Stomach smooth muscle (tissue), 2 donors: ENCODE data around the gene CHD8.
"Not testable (repeated sequence)": the region's sequence is repeated elsewhere in the genome, so short reads cannot be mapped to it uniquely, and the experiment has no call there.

ENCODE experiments used
- H3K27ac ChIP-seq: one replicate; pipeline ENCODE4 v1.7.0; 2013; ENCODE audit warnings: mild to moderate bottlenecking, low read length, inconsistent platforms
- H3K27me3 ChIP-seq, 2 donors: one replicate each; pipeline ENCODE4 v1.7.0; 2013; ENCODE audit warnings: low read length in 2 of 2; ENCODE audit not compliant: insufficient read depth in 2 of 2, control insufficient read depth in 1 of 2
- H3K36me3 ChIP-seq, 2 donors: one replicate each; pipeline ENCODE4 v1.7.0; 2013; ENCODE audit warnings: low read length in 2 of 2; ENCODE audit not compliant: control insufficient read depth in 2 of 2, insufficient read depth in 2 of 2
- H3K4me1 ChIP-seq: one replicate; pipeline ENCODE4 v1.7.0; 2013; ENCODE audit warnings: low read length; ENCODE audit not compliant: control insufficient read depth, insufficient read depth
- H3K4me3 ChIP-seq, 2 donors: one replicate each; pipeline ENCODE4 v1.7.0; 2013; ENCODE audit warnings: low read length in 2 of 2
- H3K9ac ChIP-seq, 2 donors: one replicate each; pipeline ENCODE4 v1.7.0; 2013; ENCODE audit warnings: low read length in 2 of 2, mild to moderate bottlenecking in 1 of 2
- H3K9me3 ChIP-seq, 2 donors: one replicate each; pipeline ENCODE4 v1.7.0; 2013; ENCODE audit warnings: low read length in 2 of 2; ENCODE audit not compliant: control insufficient read depth in 2 of 2
- donor health status: healthy.
- donor health status: Pancreatic carcinoma.

CHD8 gene

GRCh38 chr14:21476523-21476924 is 20.6 kb upstream of the CHD8 start:
- H3K9ac ChIP-seq = peak overlapping the region; percentile 82 to 99
- no peaks in the 10 kb centered on the region for H3K27me3 ChIP-seq
- H3K9me3 ChIP-seq = no peaks in the 10 kb centered on the region
- peak overlapping the region; percentile 90 for H3K27ac ChIP-seq
- H3K36me3 ChIP-seq = peaks cover 5 to 8% of the 10 kb centered on the region in 2 donors
- H3K4me1 ChIP-seq = peaks cover 6% of the 10 kb centered on the region
- peak overlapping the region; percentile 87 to 96 for H3K4me3 ChIP-seq

GRCh38 chr14:21475767-21476522 is 20.0 kb upstream of the CHD8 start:
- Histone ChIP-seq H3K4me1 (peaks cover 6% of the 10 kb centered on the region), H3K27ac (peak overlapping the region; percentile 90), H3K36me3 (peaks cover 2 to 8% of the 10 kb centered on the region in 2 donors), H3K27me3 (no peaks in the 10 kb centered on the region), H3K9me3 (no peaks in the 10 kb centered on the region), H3K9ac (peak overlapping the region; percentile 82 to 99), H3K4me3 (peak overlapping the region; percentile 87 to 96)

GRCh38 chr14:21467616-21468015 is 11.7 kb upstream of the CHD8 start:
- Histone ChIP-seq H3K4me3 (no peak overlapping the region), H3K27ac (no peak overlapping the region), H3K4me1 (no peaks in the 10 kb centered on the region), H3K36me3 (peaks cover 18 to 20% of the 10 kb centered on the region in 2 donors), H3K27me3 (no peaks in the 10 kb centered on the region), H3K9me3 (no peaks in the 10 kb centered on the region), H3K9ac (no peak overlapping the region)

GRCh38 chr14:21455592-21455911 is 371 bp downstream of the CHD8 start:
- Histone ChIP-seq H3K27ac (peak overlapping the region; percentile 97), H3K27me3 (no peaks in the 10 kb centered on the region), H3K9me3 (no peaks in the 10 kb centered on the region), H3K4me3 (peak overlapping the region; percentile 96 to 97), H3K36me3 (peaks cover 0 to 5% of the 10 kb centered on the region in 2 donors), H3K4me1 (peaks cover 6% of the 10 kb centered on the region), H3K9ac (peak overlapping the region; percentile 90 to 98)

- Histone ChIP-seq H3K27ac (peak overlapping the region; percentile 97), H3K9me3 (no peaks in the 10 kb centered on the region), H3K4me3 (peak overlapping the region; percentile 96 to 97), H3K27me3 (no peaks in the 10 kb centered on the region), H3K4me1 (peaks cover 6% of the 10 kb centered on the region), H3K36me3 (peaks cover 0 to 4% of the 10 kb centered on the region in 2 donors), H3K9ac (peak overlapping the region; percentile 90 to 98)
Observed at GRCh38 chr14:21454843-21455544, 929 bp downstream of the CHD8 start.

GRCh38 chr14:21449899-21450216 is 6.1 kb downstream of the CHD8 start:
- no peaks in the 10 kb centered on the region for H3K9me3 ChIP-seq
- no peak overlapping the region for H3K9ac ChIP-seq
- H3K27me3 ChIP-seq = no peaks in the 10 kb centered on the region
- H3K4me1 ChIP-seq = peaks cover under 1% of the 10 kb centered on the region
- H3K27ac ChIP-seq = no peak overlapping the region
- no peak overlapping the region for H3K4me3 ChIP-seq
- no peaks in the 10 kb centered on the region for H3K36me3 ChIP-seq

- not testable (repeated sequence) for H3K36me3 ChIP-seq, H3K27me3 ChIP-seq, H3K4me1 ChIP-seq, H3K4me3 ChIP-seq, H3K9ac ChIP-seq, H3K9me3 ChIP-seq, H3K27ac ChIP-seq
Observed at GRCh38 chr14:21442657-21443056, 13.3 kb downstream of the CHD8 start.

- no peak overlapping the region for H3K9ac ChIP-seq
- H3K4me1 ChIP-seq = peaks cover 7% of the 10 kb centered on the region
- no peaks in the 10 kb centered on the region for H3K9me3 ChIP-seq
- no peaks in the 10 kb centered on the region for H3K36me3 ChIP-seq
- no peak overlapping the region for H3K4me3 ChIP-seq
- H3K27me3 ChIP-seq = no peaks in the 10 kb centered on the region
- no peak overlapping the region for H3K27ac ChIP-seq
Observed at GRCh38 chr14:21440859-21441258, 15.1 kb downstream of the CHD8 start.

GRCh38 chr14:21437063-21437901 is 18.6 kb downstream of the CHD8 start:
- Histone ChIP-seq H3K27me3 (no peaks in the 10 kb centered on the region), H3K9me3 (no peaks in the 10 kb centered on the region), H3K9ac (peak overlapping the region; percentile 89 to 98), H3K4me3 (peak overlapping the region; percentile 87 to 93), H3K36me3 (no peaks in the 10 kb centered on the region), H3K27ac (peak overlapping the region; percentile 95), H3K4me1 (peaks cover 7% of the 10 kb centered on the region)

- peaks cover 7% of the 10 kb centered on the region for H3K4me1 ChIP-seq
- peak overlapping the region; percentile 95 for H3K27ac ChIP-seq
- peaks cover under 1% of the 10 kb centered on the region in 2 donors for H3K36me3 ChIP-seq
- H3K9me3 ChIP-seq = no peaks in the 10 kb centered on the region
- H3K9ac ChIP-seq = peak overlapping the region; percentile 89 to 98
- peak overlapping the region; percentile 87 to 93 for H3K4me3 ChIP-seq
- no peaks in the 10 kb centered on the region for H3K27me3 ChIP-seq
Observed at GRCh38 chr14:21436567-21437062, 19.3 kb downstream of the CHD8 start.
